KOPT-K1 (cell line): ENCODE data around the gene KLKB1.
"Not testable (repeated sequence)": the region's sequence is repeated elsewhere in the genome, so short reads cannot be mapped to it uniquely, and the experiment has no call there.

Source experiments
- H3K27ac ChIP-seq: fragments of 200-600 bp; sonication (generic); 2 replicates; pipeline ENCODE4 v1.5.1; 2016; ENCODE audit warnings: antibody characterized with exemption, mild to moderate bottlenecking, low read depth, low read length; ENCODE audit not compliant: poor library complexity, severe bottlenecking
- H3K36me3 ChIP-seq: fragments of 200-600 bp; sonication (generic); 2 replicates; pipeline ENCODE4 v1.5.1; 2017; ENCODE audit warnings: antibody characterized with exemption, mild to moderate bottlenecking, low read length, moderate library complexity; ENCODE audit not compliant: insufficient read depth
- H3K9me3 ChIP-seq: fragments of 200-600 bp; sonication (generic); 2 replicates; pipeline ENCODE4 v1.5.1; 2017; ENCODE audit warnings: antibody characterized with exemption, low read length, mild to moderate bottlenecking; ENCODE audit not compliant: insufficient read depth, poor library complexity, severe bottlenecking

The KLKB1 gene

GRCh38 chr4:186266729-186267456 is 39.6 kb downstream of the KLKB1 start:
- Histone ChIP-seq H3K27ac (no peak overlapping the region), H3K36me3 (no peaks in the 10 kb centered on the region), H3K9me3 (no peaks in the 10 kb centered on the region)

GRCh38 chr4:186271081-186271678 is 43.9 kb downstream of the KLKB1 start:
- Histone ChIP-seq H3K36me3 (no peaks in the 10 kb centered on the region), H3K9me3 (no peaks in the 10 kb centered on the region), H3K27ac (no peak overlapping the region)

GRCh38 chr4:186272699-186273391 is 45.5 kb downstream of the KLKB1 start:
- Histone ChIP-seq H3K27ac (no peak overlapping the region), H3K9me3 (no peaks in the 10 kb centered on the region), H3K36me3 (no peaks in the 10 kb centered on the region)

GRCh38 chr4:186273392-186273789 is 46.1 kb downstream of the KLKB1 start:
- not testable (repeated sequence) for H3K27ac ChIP-seq, H3K36me3 ChIP-seq

GRCh38 chr4:186283311-186283710 is 56.0 kb downstream of the KLKB1 start:
- Histone ChIP-seq H3K36me3 (no peaks in the 10 kb centered on the region), H3K27ac (no peak overlapping the region), H3K9me3 (no peaks in the 10 kb centered on the region)

More at GRCh38 chr4:186273392-186273789, 46.1 kb downstream of the KLKB1 start:
- not testable (repeated sequence) for H3K9me3 ChIP-seq

- no peaks in the 10 kb centered on the region for H3K9me3 ChIP-seq
- H3K27ac ChIP-seq = no peak overlapping the region
- no peaks in the 10 kb centered on the region for H3K36me3 ChIP-seq
Measured at GRCh38 chr4:186285147-186285546, 57.8 kb downstream of the KLKB1 start.

GRCh38 chr4:186286581-186286980 is 59.3 kb downstream of the KLKB1 start:
- Histone ChIP-seq H3K27ac (no peak overlapping the region), H3K36me3 (no peaks in the 10 kb centered on the region)

GRCh38 chr4:186291256-186291890 is 64.1 kb downstream of the KLKB1 start:
- no peaks in the 10 kb centered on the region for H3K9me3 ChIP-seq
- no peaks in the 10 kb centered on the region for H3K36me3 ChIP-seq
- no peak overlapping the region for H3K27ac ChIP-seq

More at GRCh38 chr4:186286581-186286980, 59.3 kb downstream of the KLKB1 start:
- no peaks in the 10 kb centered on the region for H3K9me3 ChIP-seq

- Histone ChIP-seq H3K9me3 (no peaks in the 10 kb centered on the region), H3K36me3 (no peaks in the 10 kb centered on the region), H3K27ac (no peak overlapping the region)
Measured at GRCh38 chr4:186294160-186294559, 66.9 kb downstream of the KLKB1 start.

GRCh38 chr4:186296481-186296880 is 69.2 kb downstream of the KLKB1 start:
- no peaks in the 10 kb centered on the region for H3K9me3 ChIP-seq
- H3K36me3 ChIP-seq = no peaks in the 10 kb centered on the region
- H3K27ac ChIP-seq = no peak overlapping the region

- no peaks in the 10 kb centered on the region for H3K9me3 ChIP-seq
- H3K27ac ChIP-seq = no peak overlapping the region
- no peaks in the 10 kb centered on the region for H3K36me3 ChIP-seq
Measured at GRCh38 chr4:186297013-186297645, 69.8 kb downstream of the KLKB1 start.

GRCh38 chr4:186298031-186298647 is 70.8 kb downstream of the KLKB1 start:
- H3K9me3 ChIP-seq = no peaks in the 10 kb centered on the region

GRCh38 chr4:186299291-186299690 is 72.0 kb downstream of the KLKB1 start:
- H3K27ac ChIP-seq = no peak overlapping the region
- H3K36me3 ChIP-seq = no peaks in the 10 kb centered on the region
- no peaks in the 10 kb centered on the region for H3K9me3 ChIP-seq

More at GRCh38 chr4:186298031-186298647, 70.8 kb downstream of the KLKB1 start:
- Histone ChIP-seq H3K36me3 (no peaks in the 10 kb centered on the region), H3K27ac (no peak overlapping the region)

GRCh38 chr4:186300659-186301390 is 73.5 kb downstream of the KLKB1 start:
- no peaks in the 10 kb centered on the region for H3K36me3 ChIP-seq
- no peak overlapping the region for H3K27ac ChIP-seq
- H3K9me3 ChIP-seq = no peaks in the 10 kb centered on the region
